HUDEP-2 (cell line): ENCODE data around the gene WFDC12.
"Not testable (repeated sequence)": the region's sequence is repeated elsewhere in the genome, so short reads cannot be mapped to it uniquely, and the experiment has no call there.

Experiments used
- DNase-seq, 76 experiments: peaks; one replicate each; lab custom pipeline; 2025; ENCODE audit not compliant: unreplicated experiment in 76 of 76; lab: John Stamatoyannopoulos, UW

Gene WFDC12

GRCh38 chr20:45124365-45124764 lies at the start of gene WFDC12:
TSS of gene WFDC12 (minus strand) at chr20:45124465. CDS start at chr20:45124447, 18 bp downstream.
- DNase-seq, result no peak

DNA sequence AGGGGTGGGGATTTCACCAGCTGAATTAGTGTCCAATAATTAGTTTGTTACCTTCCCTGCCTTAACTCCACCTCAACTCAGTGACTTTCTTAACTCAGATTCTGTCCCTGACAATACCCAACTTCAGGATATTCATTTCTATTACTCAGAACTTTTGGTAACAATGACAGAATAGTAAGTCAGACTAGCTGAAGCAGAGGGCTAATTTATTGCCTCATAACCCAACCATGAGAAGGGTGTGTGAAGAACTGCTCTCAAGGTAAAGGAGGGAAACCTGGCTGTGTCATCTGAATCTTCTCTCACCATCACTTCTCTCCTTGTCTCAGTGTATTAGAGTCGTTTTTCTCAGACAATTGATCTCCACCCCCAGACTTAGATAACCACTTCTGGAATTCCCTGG lies 49.3 kb upstream of the WFDC12 start:
- no peak for DNase-seq

DNA sequence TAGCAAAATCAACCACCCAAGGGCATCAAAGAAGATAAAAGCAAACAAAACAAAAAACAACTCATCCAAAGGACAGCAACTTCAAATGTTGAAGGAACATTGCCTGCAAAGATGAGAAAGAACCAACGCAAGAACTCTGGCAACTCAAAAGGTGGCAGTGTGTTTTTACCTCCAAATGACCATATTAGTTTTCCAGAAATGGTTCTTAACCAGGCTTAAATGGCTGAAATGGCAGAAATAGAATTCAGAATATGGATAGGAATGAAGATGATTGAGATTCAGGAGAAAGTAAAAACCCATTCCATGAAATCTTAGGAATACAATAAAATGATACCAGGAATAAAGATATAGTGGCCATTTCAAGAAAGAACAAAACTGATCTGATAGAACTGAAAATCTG lies 40.6 kb upstream of the WFDC12 start:
- no peak for DNase-seq

DNA sequence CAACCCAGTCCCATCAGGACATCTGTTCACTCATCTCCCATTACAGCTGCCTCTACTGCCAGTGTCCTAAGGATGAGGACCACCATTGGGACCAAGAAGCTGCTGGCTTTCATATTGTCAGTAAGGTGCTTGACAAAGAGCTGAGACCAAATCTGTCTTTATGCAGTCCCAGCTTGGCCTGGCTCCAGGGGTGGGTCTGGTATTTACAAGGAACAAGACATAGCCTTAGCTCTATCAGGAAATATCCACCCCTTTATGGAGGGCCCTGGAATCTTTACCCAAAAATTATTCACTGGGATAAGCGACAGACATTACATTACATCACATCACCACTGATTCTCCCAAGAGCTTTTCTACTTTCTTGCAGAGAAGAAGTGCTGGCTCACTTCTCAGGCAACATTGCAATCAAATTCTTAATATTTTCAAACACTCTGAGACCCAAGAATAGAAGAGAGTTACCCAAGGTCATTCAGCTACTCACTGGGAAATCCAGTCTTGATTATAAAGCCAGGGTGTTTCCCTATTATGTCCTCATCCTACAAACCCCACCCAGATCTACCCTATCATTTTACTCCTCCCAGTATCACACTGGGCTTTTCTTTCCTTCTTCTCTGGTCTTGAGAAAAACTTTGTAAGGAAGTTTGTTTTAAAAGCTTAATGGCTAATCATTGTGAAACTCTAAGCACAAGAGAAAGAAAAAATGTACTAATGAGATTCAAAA lies 39.0 kb upstream of the WFDC12 start:
- DNase-seq, result no peak

- DNase-seq, result no peak
Observed at GRCh38 chr20:45157962-45158361, 33.7 kb upstream of the WFDC12 start.

DNA sequence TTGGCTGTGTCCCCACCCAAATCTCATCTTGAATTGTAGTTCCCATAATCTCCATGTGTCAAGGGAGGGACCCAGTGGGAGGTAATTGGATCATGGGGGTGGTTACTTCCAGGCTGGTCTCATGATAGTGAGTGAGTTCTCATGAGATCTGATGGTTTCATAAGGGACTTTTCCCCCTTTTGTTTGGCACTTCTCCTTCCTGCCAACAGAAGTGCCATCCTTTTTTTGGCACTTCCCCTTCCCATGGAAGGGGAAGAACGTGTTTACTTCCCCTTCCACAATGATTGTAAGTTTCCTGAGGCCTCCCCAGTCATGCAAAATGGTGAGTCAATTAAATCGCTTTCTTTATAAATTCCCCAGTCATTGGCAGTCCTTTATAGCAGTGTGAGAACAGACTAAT lies 32.4 kb upstream of the WFDC12 start:
- DNase-seq, result no peak

GRCh38 chr20:45154794-45155193 lies 30.5 kb upstream of the WFDC12 start:
- not testable (repeated sequence) for DNase-seq

GRCh38 chr20:45154183-45154582 lies 29.9 kb upstream of the WFDC12 start:
- DNase-seq, result no peak

DNA sequence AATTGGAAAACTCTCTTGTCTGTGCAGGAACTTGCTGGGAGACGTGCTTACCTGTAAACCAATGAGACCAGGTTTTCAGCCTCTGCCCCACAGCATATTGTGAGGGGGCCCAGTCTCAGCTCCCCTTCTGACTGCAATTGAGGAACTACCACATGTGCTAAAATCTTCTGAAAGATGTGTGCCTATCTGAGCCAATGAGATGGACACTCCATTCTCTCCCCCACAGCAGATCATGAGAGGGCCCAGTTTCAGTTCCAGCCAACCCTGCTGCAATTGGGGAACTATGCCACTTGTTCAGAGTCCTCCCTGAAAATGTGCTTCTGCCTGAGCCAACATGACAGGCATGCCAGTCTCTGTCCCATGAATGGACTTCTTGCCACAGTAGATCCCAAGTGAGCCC lies 29.5 kb upstream of the WFDC12 start:
- DNase-seq, result no peak

DNA sequence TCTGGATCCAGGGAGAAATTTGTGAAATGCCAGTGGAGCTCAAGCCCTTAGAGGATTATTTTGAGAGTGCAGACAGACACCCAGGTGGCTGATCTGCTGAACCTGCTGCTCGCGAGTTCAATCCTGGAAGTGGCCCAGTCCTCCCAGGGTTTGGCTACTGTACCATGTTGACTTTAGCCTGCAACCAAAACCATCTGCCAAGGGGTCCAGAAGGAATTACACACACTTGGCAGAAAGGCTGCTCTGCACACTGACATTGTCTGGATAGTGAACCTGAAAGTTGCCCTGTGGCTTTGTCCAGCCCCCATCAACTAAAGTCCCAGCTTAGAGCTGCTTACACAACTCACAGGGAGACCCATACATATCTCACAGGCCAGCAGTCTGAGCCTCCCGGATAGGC lies 28.9 kb upstream of the WFDC12 start:
- no peak for DNase-seq

GRCh38 chr20:45152405-45152804 lies 28.1 kb upstream of the WFDC12 start:
- no peak for DNase-seq

- no peak for DNase-seq
Observed at GRCh38 chr20:45149062-45149461, 24.8 kb upstream of the WFDC12 start.

- no peak for DNase-seq
Observed at GRCh38 chr20:45140836-45141235, 16.6 kb upstream of the WFDC12 start.

DNA sequence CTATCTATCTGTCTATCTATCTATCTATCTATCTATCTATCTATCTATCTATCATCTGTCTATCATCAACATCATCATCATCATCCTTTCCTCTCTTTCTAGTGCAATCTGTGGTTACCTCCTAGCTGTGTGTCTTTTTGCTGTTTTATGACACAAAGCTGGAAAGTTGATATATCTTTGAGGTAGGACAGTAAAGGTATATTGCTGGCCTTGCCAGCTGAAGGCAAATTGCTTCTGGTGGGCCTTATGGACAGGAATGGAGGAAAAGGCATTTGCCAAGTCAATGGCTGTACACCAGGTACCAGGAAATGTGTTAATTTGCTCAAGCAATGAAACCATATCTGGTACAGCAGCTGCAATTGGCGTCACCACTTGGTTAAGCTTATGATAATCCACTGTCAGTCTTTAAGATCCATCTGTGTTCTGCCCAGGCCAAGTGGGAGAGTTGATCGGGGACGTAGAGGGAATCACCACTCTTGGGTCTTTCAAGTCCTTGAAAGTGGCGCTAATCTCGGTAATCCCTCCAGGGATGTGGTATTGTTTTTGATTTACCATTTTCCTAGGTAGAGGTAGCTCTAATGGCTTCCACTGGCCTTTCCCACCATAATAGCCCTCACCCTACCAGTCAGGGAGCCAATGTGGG lies 15.6 kb upstream of the WFDC12 start:
- DNase-seq, result not testable (repeated sequence)

GRCh38 chr20:45138561-45139300 lies 14.5 kb upstream of the WFDC12 start:
- DNase-seq, result peak in 66 of 76 experiments; percentile 2 to 79 (median 49)

- no peak for DNase-seq
Observed at GRCh38 chr20:45136911-45137310, 12.6 kb upstream of the WFDC12 start.

GRCh38 chr20:45128099-45128498 lies 3.8 kb upstream of the WFDC12 start:
- DNase-seq, result no peak

DNA sequence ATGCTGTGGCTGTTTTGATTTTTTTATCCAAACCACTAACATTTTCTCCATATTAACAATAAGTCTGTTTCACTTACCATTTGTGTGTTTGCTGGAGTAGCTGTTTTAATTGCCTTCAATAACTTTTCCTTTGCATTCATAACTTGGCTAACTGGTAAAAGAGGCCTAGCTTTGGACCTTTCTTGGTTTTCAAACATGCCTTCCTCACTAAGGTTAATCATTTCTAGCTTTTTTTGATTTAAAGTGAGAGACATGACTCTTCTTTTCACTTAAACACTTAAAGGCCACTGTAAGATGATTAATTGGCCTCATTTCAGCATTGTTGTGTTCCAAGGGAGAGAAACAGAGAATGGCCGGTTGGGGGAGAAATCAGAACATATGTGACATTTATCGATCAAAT lies 2.9 kb downstream of the WFDC12 start:
- no peak for DNase-seq

DNA sequence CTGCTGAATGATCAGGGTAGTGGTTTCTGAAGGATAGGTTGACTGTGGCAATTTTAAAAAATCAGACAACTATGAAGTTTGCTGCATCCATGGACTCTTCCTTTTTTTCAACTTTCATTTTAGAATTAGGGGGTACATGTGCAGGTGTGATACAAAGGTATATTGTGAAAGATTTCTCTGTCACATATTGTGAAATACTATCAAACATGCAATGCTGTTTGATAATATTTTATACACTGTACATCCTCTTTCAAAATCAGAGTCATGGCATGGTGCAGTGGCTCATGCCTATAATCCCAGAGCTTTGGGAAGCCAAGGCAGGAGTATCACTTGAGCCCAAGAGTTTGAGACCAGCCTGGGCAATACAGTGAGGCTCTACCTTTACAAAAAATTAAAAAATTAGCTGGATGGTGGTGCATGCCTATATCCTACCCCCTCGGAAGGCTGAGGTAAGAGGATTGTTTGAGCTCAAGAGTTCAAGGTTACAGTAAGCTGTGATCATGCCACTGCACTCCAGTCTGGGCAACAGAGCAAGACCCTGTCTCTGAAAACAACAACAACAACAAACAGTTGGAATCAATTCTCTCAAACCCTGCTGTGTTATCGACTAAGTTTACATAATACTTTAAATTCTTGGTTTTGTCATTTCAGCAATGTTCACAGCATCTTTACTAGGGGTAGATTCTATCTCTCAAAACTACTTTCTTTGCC lies 4.6 kb downstream of the WFDC12 start:
- no peak for DNase-seq

- DNase-seq, result no peak
Observed at GRCh38 chr20:45118028-45118427, 6.2 kb downstream of the WFDC12 start.

DNA sequence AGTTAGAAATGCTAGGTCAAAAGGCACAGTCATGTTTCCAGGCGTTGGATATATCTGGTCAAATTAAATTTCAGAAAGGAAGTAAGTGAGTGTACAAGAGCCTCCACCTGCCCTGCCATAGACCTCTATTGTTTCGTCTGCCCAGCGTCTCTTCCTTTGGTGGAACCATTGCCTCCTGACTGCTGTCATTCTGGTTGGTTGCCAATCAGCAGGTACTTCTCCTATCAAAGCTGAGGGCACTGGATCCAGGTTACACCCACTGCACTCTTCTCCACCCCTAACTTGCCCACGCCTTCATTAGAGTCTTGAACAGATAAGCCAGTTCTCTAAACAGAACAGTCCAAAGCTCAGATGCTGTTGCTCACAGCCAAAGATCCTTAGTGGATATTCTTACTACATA lies 6.7 kb downstream of the WFDC12 start:
- peak in 45 of 76 experiments; percentile 3 to 64 (median 34) for DNase-seq
